KG1 (cell line): ENCODE results near the gene CDH2.
"Not testable (repeated sequence)": the region's sequence is repeated elsewhere in the genome, so short reads cannot be mapped to it uniquely, and the experiment has no call there.

Experiments used
- DNase-seq: peaks from one replicate; lab custom pipeline; 2025; lab: John Stamatoyannopoulos, UW

The CDH2 gene

DNA sequence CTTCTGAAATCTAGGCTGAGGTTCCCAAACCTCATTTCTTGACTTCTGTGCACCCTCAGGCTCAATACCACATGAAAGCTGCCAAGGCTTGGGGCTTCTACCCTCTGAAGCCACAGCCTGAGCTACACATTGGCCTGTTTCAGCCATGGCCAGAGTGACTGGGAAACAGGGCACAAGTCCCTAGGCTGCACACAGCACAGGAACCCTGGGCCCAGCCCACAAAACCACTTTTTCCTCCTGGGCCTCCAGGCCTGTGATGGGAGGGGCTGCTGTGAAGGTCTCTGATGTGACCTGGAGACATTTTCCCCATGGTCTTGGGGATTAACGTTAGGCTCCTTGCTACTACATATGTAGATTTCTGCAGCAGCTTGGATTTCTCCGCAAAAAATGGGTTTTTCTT lies 270.7 kb downstream of the CDH2 start:
- DNase-seq = not testable (repeated sequence)

DNA sequence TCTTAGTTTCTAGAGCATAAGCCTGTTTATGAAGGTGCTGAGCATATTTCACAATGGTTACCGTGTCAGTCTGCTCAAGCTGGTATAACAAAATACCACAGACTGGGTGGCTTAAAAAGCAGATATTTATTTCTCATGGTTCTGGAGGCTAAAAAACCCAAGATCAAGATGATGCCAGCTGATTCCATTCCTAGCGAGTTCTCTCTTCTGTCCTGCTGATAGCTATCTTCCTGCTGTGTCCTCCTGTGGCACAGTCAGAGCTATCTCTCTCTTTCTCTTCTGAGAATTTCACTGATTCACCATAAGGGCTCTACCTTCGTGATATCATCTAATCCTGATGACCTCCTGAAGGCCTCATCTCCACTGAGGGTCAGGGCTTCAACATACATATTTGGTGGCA lies 273.0 kb downstream of the CDH2 start:
- no peak for DNase-seq

DNA sequence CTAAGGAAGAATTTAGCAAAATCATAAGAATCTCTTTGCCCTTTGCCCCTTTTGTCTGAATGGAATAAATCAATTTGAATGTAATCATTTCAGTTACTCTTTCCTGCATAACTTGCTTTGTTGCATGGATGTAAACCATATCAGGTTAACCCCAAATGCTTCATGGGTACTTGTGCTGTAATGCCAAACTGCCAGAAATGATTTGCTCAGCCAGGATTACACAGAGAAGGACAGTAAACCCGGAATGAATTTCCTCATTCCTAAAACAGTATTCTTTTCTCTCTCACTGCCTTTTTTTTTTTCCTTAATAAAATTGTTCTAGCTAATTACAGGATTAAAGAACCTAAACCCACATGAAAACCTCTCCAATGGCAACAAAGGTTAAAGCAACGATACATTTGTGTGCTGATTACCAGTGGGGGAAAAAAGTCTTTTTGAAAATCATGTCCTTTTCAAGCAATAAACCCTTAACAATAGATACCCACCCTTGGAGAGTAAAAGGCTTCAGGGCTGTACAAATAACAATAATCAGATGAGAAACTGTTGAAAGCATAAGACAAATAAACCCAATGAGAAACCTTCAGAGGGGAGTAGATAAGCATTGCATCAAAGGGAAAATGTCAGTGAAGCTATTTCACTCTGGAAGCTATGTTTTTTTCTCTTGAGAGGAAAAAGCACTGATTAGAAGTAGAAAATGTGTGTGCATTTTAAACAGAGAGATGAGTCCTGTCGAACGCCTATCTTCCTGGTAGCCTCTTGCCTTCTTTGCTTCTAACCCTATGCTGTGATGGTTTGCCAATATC lies 275.3 kb downstream of the CDH2 start:
- DNase-seq = no peak
